Erythroblast (primary cell): Measurements from ENCODE around the gene LDLRAD4.

Experiments
- GATA1 ChIP-seq: IDR thresholded peaks from 2 replicates; pipeline ENCODE4 v1.6.1; 2011; ENCODE audit warnings: low read depth, mild to moderate bottlenecking, control low read depth, low read length, moderate library complexity
- POLR2A ChIP-seq: IDR thresholded peaks from 2 replicates; pipeline ENCODE4 v1.6.1; 2011; ENCODE audit warnings: mild to moderate bottlenecking, low read length

DNA sequence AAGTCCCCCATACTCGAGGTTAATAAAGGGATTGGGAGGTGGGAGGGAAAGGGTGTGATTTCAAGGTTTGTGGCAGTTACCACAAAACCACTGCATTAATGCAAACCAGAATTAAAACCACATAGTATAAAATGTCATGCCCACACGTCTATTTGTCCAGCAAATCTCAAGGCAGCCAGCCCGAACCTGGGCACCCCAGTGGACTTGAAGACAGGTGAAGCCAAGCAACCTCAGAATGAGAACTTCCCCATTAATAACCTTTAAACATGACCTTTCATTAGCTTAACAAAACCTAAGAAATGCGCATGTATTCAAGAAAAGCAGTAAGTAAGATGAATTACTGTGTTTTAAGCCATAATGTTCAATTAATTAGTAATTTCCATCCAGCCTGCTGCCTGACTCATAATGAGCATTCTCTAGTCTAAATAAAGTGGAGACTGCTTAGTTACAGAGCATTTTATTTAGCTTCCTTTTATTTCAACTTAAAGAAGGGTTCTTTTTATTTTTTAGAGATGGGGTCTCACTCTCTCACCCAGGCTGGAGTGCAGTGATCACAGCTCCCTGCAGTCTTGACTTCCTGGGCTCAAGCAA, 278.2 kb downstream of the LDLRAD4 start:
- TF ChIP-seq POLR2A (no peak), GATA1 (no peak)
